Measurements from ENCODE around the gene EPYC.

EPYC gene, protein sequence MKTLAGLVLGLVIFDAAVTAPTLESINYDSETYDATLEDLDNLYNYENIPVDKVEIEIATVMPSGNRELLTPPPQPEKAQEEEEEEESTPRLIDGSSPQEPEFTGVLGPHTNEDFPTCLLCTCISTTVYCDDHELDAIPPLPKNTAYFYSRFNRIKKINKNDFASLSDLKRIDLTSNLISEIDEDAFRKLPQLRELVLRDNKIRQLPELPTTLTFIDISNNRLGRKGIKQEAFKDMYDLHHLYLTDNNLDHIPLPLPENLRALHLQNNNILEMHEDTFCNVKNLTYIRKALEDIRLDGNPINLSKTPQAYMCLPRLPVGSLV

DNA sequence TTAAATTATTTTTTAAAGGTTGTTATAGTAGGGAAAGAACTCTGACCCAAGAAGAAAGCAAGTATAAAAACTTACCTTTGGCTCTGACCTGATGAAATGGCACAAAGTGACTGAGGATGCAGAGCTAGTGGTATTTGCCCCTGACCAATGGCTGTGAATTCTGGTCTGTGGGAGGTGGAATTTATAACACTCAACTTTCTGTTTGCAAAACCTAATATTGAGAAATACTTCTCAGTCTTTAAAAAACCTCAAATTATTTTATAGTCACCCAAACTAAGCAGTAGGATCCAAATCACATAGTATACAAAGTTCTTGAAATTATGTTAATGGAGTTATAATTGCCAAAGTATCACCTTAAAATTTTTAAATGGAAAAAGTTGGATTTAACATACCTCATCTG lies at the start of gene EPYC:
Gene EPYC, minus strand, starts transcription at position 101 of the 400 bp plus-strand sequence. CDS start 2,407 bp downstream, outside the sequence.
- no peak for DNase-seq

DNA sequence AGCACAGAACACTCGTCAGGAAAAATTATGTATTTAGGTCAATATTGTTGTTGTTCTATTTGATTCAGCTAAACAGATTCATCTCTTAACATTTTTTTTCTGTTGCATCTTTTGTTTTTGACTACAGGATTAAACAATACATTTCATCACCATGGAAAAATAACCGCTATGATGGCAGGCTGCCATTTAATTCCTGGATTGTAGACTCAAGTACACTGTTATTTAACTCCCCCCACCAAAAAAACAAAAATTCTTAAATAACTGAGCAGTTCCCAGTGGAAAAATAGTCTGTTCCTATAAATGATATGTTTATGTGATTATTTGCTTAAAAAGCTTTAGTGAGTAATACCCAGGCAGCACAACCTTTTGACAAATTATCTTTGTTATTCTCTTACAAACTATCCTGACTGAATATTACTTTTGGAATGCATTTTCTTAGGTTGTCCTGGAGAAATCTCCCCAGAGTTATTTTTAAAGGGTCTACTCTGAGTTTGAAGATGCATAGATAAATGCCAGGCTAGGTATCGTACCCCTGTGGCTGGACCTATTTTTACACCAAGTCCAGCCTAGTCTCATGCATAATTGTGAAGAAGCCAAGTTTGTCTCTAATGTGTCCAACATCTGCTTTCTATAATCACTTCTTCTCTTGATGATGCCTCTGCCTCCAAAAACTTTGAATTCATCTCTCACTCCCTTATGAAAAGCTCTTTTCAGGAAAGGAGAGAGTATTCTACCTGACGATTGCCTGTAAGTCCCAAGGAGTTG lies 49.4 kb upstream of the EPYC start:
- DNase-seq: no peak

DNA sequence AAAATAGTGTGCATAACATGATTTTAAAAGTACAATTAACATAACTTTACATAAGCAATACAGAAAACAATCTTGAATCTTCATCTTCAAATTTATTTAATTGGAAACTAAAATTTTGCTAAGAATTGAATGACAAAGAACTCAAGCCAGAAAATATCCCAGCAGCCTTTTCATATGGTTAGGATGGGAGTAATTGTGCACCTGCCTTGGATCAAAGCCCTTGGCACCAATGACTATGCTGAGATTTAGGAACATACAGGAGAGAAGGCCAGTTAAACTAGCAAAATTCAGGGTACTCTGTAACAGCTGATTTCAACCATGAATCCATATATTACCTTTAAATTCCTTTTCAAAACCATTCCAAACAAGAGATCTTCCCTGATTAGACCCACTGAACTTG lies 47.3 kb upstream of the EPYC start:
- no peak for DNase-seq

DNA sequence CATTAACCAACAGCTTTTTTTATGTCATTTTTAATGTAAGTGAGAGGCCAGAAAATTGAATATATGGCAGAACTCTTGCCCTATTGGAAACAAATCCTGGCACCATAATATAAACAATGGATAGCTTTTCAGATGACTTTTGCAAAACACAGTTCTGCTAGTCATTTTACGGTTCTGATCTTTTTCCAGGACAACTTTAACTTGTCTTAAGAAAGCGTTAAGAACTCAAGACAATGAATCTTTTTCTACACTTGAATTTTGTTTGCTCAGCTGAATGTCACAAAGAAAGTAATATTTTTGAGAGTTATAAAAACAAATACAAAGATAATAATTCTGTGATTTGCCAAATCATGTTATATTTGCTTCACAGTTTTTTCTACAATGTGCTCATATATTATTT lies 39.8 kb upstream of the EPYC start:
- no peak for DNase-seq

DNA sequence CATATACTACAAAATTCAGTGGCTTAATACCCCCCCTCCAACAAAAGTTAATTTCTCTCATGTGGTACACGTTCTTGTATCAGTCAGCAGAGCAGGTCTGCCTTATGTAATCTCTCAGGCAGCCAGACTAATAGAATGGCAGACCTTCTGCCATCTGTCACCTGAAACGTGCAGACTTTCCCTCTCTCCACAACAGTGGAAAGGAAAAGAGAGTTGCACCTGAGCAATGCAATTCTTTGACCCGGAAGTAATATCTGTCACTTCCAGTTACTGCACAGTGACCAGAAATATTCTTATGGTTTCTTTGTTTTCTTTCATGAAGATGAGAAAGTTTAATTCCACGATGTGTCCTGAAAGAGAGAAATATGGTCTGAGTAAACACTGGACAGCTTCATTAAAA lies 38.6 kb upstream of the EPYC start:
- DNase-seq: no peak

DNA sequence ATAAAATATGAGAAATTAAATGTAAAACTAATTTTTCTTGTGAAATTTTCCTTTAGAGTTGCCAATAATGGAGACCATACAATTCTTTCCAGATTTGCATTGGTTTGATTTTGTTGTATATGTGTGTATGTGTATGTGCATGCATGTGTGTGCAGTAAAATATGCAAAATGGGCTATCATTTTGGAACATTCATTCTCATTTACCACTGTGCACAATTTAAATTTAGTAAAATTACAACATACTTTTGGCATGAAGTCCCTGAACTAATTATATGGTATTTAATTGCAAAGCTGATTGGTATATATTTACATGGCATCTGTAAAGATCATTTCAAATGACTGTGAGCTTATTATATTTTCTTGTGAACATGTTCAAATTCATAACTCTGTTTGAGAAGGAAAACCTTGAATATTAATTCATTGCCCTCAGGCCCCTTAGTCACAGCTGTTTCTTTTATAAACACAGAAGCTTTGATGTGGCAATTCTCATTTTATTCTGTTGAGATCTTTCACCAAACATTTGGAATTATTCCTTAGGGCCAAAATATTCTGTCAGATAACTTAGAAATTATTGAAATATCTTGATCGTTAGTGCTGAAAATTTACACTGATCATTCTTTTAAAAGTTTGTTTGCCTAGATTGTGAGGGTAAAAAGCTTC lies 35.5 kb upstream of the EPYC start:
- no peak for DNase-seq

DNA sequence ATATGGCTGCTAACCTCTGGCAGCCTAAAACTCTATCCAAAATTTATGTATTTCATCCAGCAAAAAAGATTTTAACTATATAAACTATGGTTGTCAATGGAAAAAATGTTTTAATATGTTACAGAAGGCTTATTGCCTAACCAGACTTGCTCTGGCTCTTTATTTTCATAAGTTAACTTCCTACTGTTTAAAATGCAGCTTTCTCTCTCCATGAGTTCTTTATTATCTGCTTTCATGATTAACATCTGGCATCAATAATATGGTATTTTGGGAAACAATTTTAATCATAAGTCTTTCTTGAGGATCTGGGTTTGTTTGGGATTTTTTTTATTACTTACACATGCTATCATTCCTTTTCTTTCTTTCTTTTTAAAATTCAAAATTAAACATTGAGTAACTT lies 32.5 kb upstream of the EPYC start:
- DNase-seq: no peak

DNA sequence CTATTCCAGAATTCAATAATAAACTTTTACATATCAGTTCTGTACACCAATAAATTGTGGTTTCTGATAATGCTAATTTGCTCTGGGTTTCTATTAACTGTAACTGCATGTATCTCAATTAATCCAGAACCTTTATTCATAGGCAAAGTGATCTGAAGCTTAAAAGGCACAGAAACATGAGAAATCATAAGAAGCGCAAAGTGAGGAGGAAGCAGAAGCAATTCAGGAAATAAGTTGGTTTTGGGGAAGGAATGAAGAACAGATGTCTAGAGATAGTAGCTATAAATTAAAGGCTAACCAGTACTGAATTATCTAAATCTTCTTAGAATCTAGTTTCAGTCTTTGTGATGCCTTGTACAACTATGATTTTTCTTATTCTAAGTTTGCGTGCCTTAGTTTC lies 28.5 kb upstream of the EPYC start:
- no peak for DNase-seq

DNA sequence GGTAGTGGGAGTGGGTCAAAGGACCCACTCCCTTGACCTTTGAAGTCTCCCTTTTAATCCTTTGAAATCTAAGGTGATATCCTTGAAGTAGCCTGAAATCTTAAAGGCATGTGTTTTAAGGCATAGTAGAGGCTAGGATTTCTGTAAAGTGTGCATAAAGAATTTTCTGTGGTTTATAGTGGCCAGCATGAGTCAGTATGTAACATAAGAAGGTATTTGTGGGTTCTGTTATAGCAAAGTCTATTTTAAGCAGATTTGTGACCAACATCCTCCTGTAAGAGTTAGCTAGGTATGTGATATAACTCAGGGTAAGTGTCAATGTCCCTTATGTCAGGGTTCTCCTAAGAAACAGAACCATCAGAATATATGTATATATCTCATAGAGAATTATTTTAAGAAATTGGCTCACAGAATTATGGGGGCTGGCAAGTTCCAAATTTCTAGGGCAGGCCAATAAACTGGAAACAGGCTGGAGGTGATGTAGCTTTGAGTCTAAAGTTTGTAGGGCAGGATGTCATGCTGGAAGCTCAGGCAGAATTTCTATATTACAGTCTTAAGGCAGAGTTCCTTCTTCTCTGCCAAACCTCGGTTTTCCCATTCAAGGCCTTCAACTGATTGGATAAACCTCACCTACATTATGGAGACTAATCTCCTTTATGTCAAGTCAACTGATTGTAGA lies 18.7 kb upstream of the EPYC start:
- DNase-seq: no peak

DNA sequence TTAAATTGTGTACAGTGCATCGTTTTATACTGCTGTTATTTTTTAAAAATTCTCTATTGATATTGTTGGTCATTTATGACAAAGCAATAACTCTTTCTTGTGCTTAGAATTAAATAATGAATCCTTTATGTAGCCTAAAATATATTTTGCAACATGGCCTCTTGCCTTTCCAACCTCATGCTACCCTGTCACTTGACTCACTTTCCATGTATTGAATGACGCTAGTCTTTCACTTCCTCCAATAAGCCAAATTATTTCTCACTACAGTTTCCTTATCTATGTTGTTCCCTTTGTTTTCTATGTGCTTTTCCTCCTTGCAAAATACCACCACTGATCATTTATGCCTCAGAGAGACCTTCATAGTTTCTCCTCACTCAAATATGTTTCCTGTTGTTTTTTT lies 16.3 kb upstream of the EPYC start:
- DNase-seq: no peak

DNA sequence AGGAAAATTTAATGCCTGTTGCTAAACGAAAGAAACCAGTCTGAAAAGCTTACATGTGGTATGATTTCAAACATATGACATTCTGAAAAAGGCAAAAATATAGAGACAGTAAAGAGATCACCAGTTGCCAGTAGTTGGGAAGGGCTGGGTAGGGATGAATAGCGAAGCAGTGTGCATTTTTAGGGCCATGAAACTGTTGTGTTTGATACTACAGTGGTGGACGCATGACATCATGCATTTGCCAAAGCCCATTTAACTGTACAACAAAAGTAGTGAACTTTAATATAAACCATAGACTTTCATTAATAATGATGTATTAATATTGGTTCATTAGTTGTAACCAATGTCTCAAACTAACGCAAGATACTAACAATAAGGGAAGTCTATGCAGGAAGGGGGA lies 14.7 kb upstream of the EPYC start:
- DNase-seq: no peak

DNA sequence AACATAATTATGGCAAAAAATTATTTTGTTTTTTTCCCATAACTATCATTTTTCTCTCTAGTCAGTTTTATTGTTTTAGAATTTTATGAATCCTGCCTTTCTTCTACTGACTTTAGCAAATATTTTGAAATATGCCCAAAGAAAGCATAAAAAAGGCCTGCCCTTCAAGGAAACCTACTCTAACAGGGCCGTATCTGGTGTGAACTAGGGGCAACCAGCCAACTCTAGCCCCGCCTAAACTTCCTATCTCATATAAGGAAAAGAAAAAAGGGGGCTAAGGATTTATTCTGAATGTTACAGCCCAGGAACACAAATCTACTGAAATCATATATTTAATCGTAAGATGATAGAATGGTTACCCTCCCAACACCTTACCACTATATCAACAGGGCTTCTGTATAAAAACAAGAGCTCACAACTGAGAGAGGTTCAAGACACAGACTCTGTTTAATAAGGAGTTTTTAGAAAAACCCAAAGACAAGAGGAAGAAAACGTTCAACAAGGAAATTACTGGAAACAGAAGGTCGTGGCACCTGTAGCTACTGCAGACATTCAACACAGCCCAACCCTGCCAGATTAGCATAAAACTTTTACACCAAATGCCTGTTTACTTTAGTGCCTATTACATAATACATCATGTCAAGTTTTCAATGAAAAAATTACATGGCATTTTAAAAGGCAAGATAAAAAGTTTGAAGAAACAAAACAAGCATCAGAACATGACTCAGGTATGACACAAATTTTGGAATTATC lies 12.9 kb upstream of the EPYC start:
- DNase-seq: no peak

DNA sequence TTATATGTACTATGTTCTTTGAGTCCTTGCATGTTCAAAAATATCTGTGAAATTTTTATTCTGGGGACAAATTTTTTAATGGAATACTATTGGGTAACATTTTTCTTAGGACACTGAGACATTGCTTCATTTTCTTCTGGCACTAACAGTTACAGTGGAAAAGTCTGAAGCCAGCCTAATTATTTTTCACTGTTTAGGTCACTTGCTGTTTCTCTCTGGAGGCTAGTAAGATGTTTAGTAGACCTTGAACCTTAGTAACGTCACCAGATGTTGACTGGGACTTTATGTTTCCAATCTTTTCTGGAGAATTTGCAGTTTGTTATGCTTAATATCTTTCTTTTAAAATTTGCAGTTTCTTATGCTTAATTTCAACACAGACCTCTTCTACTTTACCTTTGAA lies 12.3 kb upstream of the EPYC start:
- DNase-seq: no peak

DNA sequence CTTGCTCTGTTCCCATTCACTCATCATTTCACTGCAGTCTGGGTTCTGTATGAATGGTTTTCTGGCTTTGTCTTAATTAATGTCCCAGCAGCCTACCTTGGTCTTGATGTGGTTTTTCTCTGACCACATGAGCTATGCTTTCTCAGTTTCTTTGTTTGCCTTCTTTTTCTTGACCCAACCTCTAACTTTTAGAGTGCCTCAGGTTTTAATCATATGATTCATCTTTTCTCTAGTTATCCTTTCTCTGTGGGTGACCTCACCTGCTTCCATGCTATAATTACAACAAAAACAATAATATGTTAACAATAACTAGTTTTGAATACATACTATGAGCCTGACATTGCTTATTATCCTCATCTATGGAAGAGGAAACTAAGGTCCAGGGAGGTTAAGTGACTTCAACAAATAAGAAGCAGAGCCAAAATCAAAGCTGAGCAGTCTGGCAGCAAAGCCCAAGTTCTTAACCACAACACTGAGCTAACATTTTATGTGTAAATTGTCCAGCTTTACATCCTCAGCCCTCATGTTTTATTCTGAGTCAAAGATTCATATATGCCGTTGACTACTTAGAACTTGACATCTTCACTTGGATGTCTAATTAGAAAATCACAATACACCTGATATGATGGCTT lies 4.7 kb upstream of the EPYC start:
- no peak for DNase-seq

DNA sequence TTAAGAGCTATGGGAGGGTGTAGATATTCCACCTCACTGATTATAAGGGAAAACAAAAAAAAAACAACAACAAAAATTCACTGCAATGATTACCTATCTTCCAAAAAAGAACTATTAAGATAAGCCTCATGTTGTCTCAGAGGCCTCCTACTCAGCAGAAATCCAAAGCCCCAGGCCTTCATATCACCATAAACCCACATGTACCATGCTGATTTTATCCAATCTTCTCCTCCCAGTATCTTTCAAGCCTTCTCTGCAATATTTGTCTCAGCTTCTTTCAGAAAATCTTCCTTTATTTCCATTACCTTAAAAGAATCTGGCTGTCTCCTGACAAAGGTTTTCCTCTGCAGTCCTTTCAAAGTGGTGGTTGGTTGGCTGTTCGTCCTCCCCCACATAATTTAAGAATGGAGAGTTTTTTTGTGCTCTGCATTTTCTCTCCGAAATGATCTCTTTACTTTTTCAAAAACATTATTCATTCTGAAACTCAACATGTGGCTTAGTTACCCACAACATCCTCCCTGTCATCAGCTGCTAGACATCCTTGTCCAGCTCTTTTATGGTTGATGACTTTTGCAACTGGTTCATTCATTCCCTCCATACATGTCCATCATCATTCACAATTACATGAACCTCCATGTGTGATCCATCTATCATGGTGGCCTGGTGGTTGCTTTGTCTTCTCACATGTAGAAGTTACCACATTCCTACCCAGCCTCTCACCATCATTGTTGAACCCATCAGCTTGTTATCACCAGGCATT lies 2.9 kb upstream of the EPYC start:
- DNase-seq: no peak

DNA sequence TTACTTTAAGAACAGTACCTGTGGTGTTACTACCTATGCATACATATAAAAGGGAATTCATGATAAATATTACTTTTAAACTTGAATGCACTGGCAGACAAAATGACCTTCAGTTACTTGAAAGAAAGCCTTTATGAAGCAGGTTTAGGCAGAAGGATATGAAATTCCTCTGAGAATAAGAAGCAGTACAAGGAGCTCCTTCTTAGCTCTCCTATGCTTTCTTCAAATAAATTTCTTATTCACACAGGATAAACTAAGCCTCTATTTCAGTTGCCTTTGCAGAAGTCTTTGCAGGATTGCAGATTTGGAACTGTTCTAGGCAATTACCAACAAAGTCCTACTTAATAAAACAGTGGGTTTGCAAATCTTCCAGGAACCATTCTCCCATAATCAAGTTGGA lies 1.0 kb downstream of the EPYC start:
- DNase-seq: no peak

DNA sequence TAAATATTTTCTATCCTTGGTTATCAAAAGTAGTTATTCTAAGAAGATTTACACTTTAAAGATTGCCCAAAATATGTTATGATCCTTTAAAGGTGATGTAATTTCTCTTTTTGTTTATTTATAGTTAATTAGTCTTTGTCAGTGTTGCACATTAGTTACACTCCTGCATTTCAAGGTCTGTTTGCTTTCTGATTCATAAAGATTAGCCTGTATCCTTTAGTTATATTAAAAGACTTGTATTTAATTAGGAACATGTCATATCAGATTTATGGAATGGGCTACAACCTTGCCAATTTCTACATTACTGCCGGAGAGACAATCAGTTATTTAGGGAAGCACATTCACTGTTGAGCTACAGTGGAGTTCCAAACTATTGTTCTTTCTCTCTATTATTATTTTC lies 3.5 kb downstream of the EPYC start:
- DNase-seq: no peak

DNA sequence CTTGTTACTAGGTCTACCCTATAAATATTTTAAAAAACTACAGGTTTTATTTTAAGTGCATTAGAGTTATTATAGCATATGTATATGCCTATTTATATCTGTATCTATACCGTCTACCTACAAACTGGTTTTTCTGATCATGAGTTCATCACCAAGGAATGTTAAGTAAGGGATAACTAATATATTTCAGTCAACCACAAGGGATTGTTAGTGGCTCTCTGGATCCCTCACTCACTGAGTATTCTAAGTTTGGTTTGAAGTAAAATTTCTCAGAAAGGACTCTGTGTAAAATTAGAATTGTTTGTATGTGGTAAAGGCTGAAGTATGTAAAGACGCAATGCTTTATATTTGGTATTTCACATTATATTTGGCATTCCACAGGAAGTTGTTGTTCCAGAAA lies 4.8 kb downstream of the EPYC start:
- DNase-seq: no peak

DNA sequence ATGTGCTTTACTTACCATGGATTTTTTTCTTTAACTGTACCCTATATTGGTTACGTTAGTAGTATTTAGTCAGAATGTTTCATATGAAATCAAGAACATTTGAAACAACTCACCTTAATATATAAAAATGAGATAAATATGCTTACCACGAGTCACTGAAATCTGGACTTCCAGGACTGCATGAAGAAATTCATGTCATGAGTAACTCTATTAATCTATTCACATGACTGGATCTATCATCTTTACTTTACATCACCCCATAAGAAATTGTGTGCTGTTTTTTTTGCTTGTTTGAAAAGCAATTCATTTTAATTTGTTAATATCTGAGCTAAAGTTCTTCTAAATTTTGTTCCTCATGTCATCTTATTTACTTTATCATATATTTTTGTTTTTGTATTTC lies 5.2 kb downstream of the EPYC start:
- DNase-seq: no peak

DNA sequence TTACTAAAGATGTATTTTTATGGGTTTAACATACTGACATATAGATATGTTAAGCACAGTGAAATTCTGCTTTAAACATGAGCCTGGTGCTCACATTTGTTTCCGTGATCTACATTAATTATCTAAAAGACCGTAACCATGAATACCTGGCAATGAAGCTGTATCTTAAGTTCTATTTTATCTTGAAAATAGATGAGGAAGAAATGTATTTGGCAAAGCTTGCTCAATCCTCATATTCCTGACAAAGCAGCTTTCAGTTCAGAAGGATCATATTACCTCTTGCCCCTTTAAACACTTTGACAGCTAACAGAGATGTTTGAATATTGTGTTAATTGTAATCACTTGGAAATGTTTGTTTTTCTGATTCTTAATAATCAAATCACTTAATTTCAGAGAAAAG lies 9.8 kb downstream of the EPYC start:
- DNase-seq: no peak

DNA sequence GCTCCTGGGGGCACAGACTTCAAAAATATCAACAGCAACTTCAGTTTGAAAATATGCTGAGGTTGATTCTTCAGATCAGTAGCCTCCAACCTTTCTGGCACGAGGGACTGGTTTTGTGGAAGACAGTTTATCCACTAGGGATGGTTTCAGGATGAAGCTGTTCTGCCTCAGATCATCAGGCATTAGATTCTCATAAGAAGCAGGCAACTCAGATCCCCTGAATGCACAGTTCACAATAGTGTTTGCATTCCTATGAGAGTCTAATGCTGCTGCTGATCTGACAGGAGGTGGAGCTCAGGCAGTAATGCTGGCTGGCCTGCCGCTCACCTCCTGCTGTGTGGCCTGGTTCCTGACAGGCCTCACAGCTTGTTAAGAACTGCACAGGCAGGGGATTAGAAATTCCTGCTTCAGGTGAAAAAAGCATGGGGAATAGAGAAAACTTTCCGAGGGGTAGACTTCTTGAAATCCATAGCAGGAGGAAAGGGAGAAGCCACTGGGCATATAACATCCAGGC lies 12.8 kb downstream of the EPYC start:
- no peak for DNase-seq

Measured in CD4-positive, alpha-beta T cell treated with Interleukin-12 subunit alpha and Interleukin-12 subunit beta, for 1 hour (primary cell).